Natural killer cell treated with Interleukin-12 subunit alpha and Interleukin-12 subunit beta and Interleukin-15 and Interleukin-18, amount 100 ng/mL, for 72 hours (primary cell): ENCODE results near the gene SPEM2. TPM values are rescaled to one million over a fixed set of nuclear protein-coding genes. Genes with fewer than 3 reads are reported as not detected.

Experiments used
- ATAC-seq, 2 donors: fragments of 150-1000 bp; cut with Tn5 transposase in 1 of 2; sonication (Bioruptor Pico), chemical (Tn5 transposase) in 1 of 2; 2 replicates each; pipeline ENCODE4 v1.10.0; 2021
- DNase-seq: peaks from one replicate; pipeline ENCODE4 v3.0.0; 2022; ENCODE audit warnings: low spot score
- H3K27ac Mint-ChIP-seq, 2 donors: 1 replicate in 1 of 2; 2 replicates in 1 of 2; pipeline ENCODE4 v1.8.0; 2022; ENCODE audit warnings: mixed read lengths in 2 of 2, mild to moderate bottlenecking in 1 of 2, moderate library complexity in 1 of 2
- H3K27me3 Mint-ChIP-seq, 2 donors: 1 replicate in 1 of 2; 2 replicates in 1 of 2; pipeline ENCODE4 v1.8.0; 2022; ENCODE audit warnings: mixed read lengths in 2 of 2
- H3K36me3 Mint-ChIP-seq: one replicate; pipeline ENCODE4 v1.8.0; 2022; ENCODE audit warnings: mixed read lengths
- H3K4me1 Mint-ChIP-seq, 2 donors: 1 replicate in 1 of 2; 2 replicates in 1 of 2; pipeline ENCODE4 v1.8.0; 2022; ENCODE audit warnings: low read depth in 2 of 2, mixed read lengths in 2 of 2, mild to moderate bottlenecking in 1 of 2
- H3K4me3 Mint-ChIP-seq: one replicate; pipeline ENCODE4 v1.8.0; 2022; ENCODE audit warnings: mixed read lengths
- H3K9me3 Mint-ChIP-seq: 2 replicates; pipeline ENCODE4 v1.8.0; 2022; ENCODE audit warnings: mixed read lengths
- total RNA-seq, 2 donors: library from RNA; stranded (reverse); gene quantifications; one replicate each; pipeline ENCODE4 v1.2.3, GENCODE V29; 2022

The SPEM2 gene
- total RNA-seq, 2 donors from 2014 or later, result not detected

- Mint-ChIP-seq H3K9me3 (no peaks in the 10 kb centered on the region), H3K27me3 (peaks cover 13% of the 10 kb centered on the region in 2 donors), H3K4me3 (peak overlapping the region; percentile 94), H3K36me3 (no peaks in the 10 kb centered on the region), H3K4me1 (peaks cover 32 to 36% of the 10 kb centered on the region in 2 donors), H3K27ac (peak overlapping the region in 1 of 2 donors; percentile 86)
- ATAC-seq (peak; percentile 82 to 83), DNase-seq (peak; percentile 86)
Measured at GRCh38 chr17:7436556-7437368, 11.3 kb downstream of the SPEM2 start.

- no peak for ATAC-seq
- H3K4me1 Mint-ChIP-seq, result peaks cover 33 to 36% of the 10 kb centered on the region in 2 donors
Measured at GRCh38 chr17:7437369-7437863, 12.0 kb downstream of the SPEM2 start.

GRCh38 chr17:7437950-7438614, 12.7 kb downstream of the SPEM2 start:
- Mint-ChIP-seq H3K9me3 (no peaks in the 10 kb centered on the region), H3K36me3 (no peaks in the 10 kb centered on the region), H3K27me3 (peaks cover 20 to 22% of the 10 kb centered on the region in 2 donors), H3K27ac (peak overlapping the region in 1 of 2 donors; percentile 39), H3K4me3 (peak overlapping the region; percentile 80), H3K4me1 (peaks cover 34 to 36% of the 10 kb centered on the region in 2 donors)
- DNase-seq (no peak), ATAC-seq (no peak)

More at GRCh38 chr17:7437369-7437863, 12.0 kb downstream of the SPEM2 start:
- Mint-ChIP-seq H3K27me3 (peaks cover 18 to 20% of the 10 kb centered on the region in 2 donors), H3K36me3 (no peaks in the 10 kb centered on the region), H3K27ac (peak overlapping the region in 1 of 2 donors; percentile 18), H3K9me3 (no peaks in the 10 kb centered on the region), H3K4me3 (peak overlapping the region; percentile 80)
- DNase-seq, result no peak

GRCh38 chr17:7438656-7439460, 13.4 kb downstream of the SPEM2 start:
- Mint-ChIP-seq H3K9me3 (no peaks in the 10 kb centered on the region), H3K4me3 (peak overlapping the region; percentile 50), H3K27ac (peak overlapping the region in 1 of 2 donors; percentile 39), H3K27me3 (peaks cover 28 to 30% of the 10 kb centered on the region in 2 donors), H3K4me1 (peaks cover 34 to 36% of the 10 kb centered on the region in 2 donors), H3K36me3 (no peaks in the 10 kb centered on the region)
- ATAC-seq (no peak), DNase-seq (no peak)

- H3K27ac Mint-ChIP-seq, result peak within 1 kb of the TSS in 1 of 2 donors; percentile 68
- peaks cover 32 to 33% of the 10 kb centered on the region in 2 donors for H3K27me3 Mint-ChIP-seq
- no peaks in the 10 kb centered on the region for H3K36me3 Mint-ChIP-seq
- DNase-seq (no peak), ATAC-seq (no peak)
- peaks cover 34 to 36% of the 10 kb centered on the region in 2 donors for H3K4me1 Mint-ChIP-seq
- peak within 1 kb of the TSS; percentile 82 for H3K4me3 Mint-ChIP-seq
- no peaks in the 10 kb centered on the region for H3K9me3 Mint-ChIP-seq
Measured at GRCh38 chr17:7439462-7440112, 14.2 kb downstream of the SPEM2 start, which contains the start of gene FGF11. Gene FGF11, plus strand, starts transcription at chr17:7439512. Its CDS starts 109 bp downstream, at chr17:7439621.

GRCh38 chr17:7440113-7440833, 14.9 kb downstream of the SPEM2 start:
- H3K27ac Mint-ChIP-seq, result peak overlapping the region in 1 of 2 donors; percentile 68
- H3K4me3 Mint-ChIP-seq, result peak overlapping the region; percentile 82
- no peaks in the 10 kb centered on the region for H3K36me3 Mint-ChIP-seq
- no peak for ATAC-seq
- H3K4me1 Mint-ChIP-seq, result peaks cover 32 to 37% of the 10 kb centered on the region in 2 donors
- H3K9me3 Mint-ChIP-seq, result no peaks in the 10 kb centered on the region
- H3K27me3 Mint-ChIP-seq, result peaks cover 33 to 35% of the 10 kb centered on the region in 2 donors
- DNase-seq, result no peak

- H3K27ac Mint-ChIP-seq, result no peak overlapping the region
- H3K9me3 Mint-ChIP-seq, result no peaks in the 10 kb centered on the region
- DNase-seq (no peak), ATAC-seq (peak in 1 of 2 donors; percentile 46)
- H3K36me3 Mint-ChIP-seq, result no peaks in the 10 kb centered on the region
- peak overlapping the region; percentile 82 for H3K4me3 Mint-ChIP-seq
- peaks cover 38 to 41% of the 10 kb centered on the region in 2 donors for H3K27me3 Mint-ChIP-seq
- H3K4me1 Mint-ChIP-seq, result peaks cover 36 to 40% of the 10 kb centered on the region in 2 donors
Measured at GRCh38 chr17:7440834-7441195, 15.4 kb downstream of the SPEM2 start.

- Mint-ChIP-seq H3K27me3 (peaks cover 43% of the 10 kb centered on the region in 2 donors), H3K4me3 (no peak overlapping the region), H3K4me1 (peaks cover 36 to 38% of the 10 kb centered on the region in 2 donors), H3K36me3 (no peaks in the 10 kb centered on the region), H3K27ac (no peak overlapping the region), H3K9me3 (no peaks in the 10 kb centered on the region)
- no peak for ATAC-seq
- no peak for DNase-seq
Measured at GRCh38 chr17:7441266-7441665, 15.8 kb downstream of the SPEM2 start.

- Mint-ChIP-seq H3K27ac (no peak overlapping the region), H3K9me3 (no peaks in the 10 kb centered on the region), H3K4me1 (peaks cover 32 to 38% of the 10 kb centered on the region in 2 donors), H3K36me3 (no peaks in the 10 kb centered on the region), H3K27me3 (peaks cover 46 to 48% of the 10 kb centered on the region in 2 donors), H3K4me3 (no peak overlapping the region)
- ATAC-seq (no peak), DNase-seq (no peak)
Measured at GRCh38 chr17:7442142-7442541, 16.7 kb downstream of the SPEM2 start.

- H3K4me1 Mint-ChIP-seq, result peaks cover 22 to 33% of the 10 kb centered on the region in 2 donors
- H3K27ac Mint-ChIP-seq, result no peak overlapping the region
- no peak for DNase-seq
- no peak overlapping the region for H3K4me3 Mint-ChIP-seq
- H3K9me3 Mint-ChIP-seq, result no peaks in the 10 kb centered on the region
- H3K36me3 Mint-ChIP-seq, result no peaks in the 10 kb centered on the region
- H3K27me3 Mint-ChIP-seq, result peaks cover 51 to 54% of the 10 kb centered on the region in 2 donors
- ATAC-seq, result no peak
Measured at GRCh38 chr17:7443499-7444485, 18.4 kb downstream of the SPEM2 start.

- peak within 1 kb of the TSS; percentile 79 for H3K4me3 Mint-ChIP-seq
- H3K36me3 Mint-ChIP-seq, result no peaks in the 10 kb centered on the region
- ATAC-seq (peak; percentile 74 to 86), DNase-seq (peak; percentile 72)
- H3K4me1 Mint-ChIP-seq, result peaks cover 16 to 26% of the 10 kb centered on the region in 2 donors
- H3K9me3 Mint-ChIP-seq, result no peaks in the 10 kb centered on the region
- H3K27ac Mint-ChIP-seq, result no peak within 1 kb of the TSS
- H3K27me3 Mint-ChIP-seq, result peaks cover 48 to 50% of the 10 kb centered on the region in 2 donors
Measured at GRCh38 chr17:7444682-7445618, 19.5 kb downstream of the SPEM2 start, which contains the start of gene CHRNB1. Gene CHRNB1, plus strand, starts transcription at chr17:7445061. Its CDS starts 67 bp downstream, at chr17:7445128.
